ENCODE data around the gene ZDHHC14.

Gene ZDHHC14

DNA sequence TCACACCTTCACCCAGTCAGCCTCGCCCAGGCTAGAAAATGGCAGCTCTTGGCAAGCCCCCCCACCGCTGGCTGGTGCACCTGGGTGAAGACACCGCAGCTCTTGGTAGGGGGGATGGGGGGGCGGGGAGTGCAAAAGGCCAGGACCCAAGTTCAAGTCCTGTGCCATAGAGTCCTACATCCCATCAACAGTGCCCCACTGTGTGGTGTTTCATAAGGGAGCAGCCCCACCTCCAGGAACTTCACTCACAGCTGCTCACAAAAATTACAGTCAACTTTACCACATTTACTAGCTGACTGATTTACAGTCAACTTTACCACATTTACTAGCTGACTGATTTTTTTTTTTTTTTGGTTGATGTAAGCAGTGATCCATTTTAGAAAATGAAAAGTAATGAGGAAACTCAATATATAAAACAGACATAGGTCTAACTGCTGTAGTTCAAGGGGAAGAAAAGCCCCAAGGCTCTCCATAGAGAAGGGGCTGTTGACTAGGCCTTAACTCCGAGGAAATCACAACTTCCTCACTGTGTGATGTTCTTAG, 233.1 kb downstream of the ZDHHC14 start:
- DNase-seq (ENCODE audit: low spot score) (peak; percentile 15), FAIRE-seq (no peak)

DNA sequence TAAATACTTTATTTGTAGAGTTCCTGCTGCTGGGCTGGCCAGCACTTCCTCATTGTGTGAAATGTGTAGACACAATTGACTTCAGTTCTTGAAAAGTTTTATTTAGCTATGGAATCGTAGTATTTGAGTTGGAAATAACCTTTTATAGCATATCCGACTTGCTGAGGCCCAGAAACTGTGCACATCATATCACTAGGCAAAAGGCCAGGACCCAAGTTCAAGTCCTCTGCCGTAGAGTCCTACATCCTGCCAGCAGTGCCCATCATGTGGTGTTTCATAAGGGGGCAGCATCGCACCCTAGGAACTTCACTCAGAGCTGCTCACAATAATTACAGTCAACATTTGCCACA, 234.4 kb downstream of the ZDHHC14 start:
- FAIRE-seq (no peak), DNase-seq (ENCODE audit: low spot score) (no peak)

DNA sequence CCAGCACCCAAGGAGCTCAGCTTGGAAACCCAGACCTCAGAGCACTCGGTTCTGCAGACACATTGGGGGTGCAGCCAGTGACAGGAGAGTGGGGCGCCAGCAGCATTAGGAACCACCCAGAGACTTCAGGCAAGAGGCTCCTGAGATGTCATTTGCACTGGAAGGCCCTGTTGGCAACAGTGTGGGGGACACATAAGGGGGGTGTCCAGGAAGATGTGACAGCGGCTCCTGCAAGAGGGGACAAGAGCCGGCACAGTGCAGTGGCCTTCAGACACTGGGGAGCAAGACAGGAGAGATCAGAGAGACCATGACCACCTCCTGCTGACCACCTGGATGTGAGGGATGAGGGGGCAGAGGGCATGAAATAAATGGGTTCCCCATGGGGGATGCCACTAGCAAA, 235.0 kb downstream of the ZDHHC14 start:
- no peak for FAIRE-seq
- no peak for DNase-seq (ENCODE audit: low spot score)

DNA sequence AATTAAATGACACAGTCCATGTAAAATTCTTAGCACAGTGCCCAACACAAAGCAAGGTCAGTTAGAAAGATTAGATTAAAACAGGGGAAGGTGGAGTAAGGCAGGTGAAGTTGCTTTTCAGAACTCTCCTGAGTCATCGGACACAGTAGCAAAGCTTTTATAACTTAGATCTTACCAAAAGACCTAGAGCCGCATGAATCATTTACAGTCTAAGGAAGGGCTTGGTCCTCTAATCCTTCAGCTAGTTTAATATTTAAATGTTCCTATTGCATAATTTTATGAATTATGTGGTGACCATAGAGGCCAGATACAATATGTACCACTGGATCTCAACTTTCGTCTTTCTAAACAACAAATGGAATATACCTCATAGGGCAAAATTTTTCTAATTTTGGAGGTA, 240.0 kb downstream of the ZDHHC14 start:
- DNase-seq (ENCODE audit: low spot score) (no peak), FAIRE-seq (no peak)

DNA sequence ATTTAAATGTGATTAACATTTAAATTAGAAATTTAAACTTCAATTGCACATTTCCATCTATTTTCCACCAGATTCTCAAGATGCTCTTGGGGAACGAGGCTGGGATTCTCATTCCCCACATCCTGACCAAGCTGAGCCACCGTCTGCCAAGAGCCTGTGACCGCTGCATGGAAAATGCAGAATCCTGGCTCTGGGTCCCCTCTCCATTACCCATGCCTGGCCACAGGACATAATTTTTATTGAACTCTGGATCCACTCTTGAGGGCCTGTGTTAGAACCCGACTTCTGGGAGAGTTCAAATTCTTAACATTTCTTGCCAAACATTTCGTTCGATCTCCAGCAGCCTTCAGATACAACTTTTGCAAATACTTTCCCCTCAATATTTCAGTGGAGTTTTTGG, 240.4 kb downstream of the ZDHHC14 start:
- FAIRE-seq (no peak), DNase-seq (ENCODE audit: low spot score) (no peak)

DNA sequence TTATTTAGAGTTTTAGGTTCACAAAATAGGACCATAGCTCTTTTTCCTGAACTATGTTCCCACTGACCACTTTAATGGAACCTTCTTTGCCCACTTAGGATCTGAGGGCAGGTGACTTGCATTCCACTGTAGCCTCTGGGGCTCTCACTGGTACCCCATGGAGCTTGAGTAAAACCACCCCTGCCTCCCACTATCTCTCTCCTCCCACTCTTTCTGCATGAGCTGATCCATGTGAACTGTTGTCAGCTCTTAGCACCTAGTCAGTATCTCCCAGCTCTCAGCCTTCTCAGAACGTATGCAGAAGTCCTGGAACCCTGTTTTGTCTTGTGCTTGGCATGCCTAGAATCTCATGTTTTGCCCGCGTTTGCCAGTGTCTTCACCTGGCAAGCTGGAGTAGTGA, 241.4 kb downstream of the ZDHHC14 start:
- no peak for FAIRE-seq

DNA sequence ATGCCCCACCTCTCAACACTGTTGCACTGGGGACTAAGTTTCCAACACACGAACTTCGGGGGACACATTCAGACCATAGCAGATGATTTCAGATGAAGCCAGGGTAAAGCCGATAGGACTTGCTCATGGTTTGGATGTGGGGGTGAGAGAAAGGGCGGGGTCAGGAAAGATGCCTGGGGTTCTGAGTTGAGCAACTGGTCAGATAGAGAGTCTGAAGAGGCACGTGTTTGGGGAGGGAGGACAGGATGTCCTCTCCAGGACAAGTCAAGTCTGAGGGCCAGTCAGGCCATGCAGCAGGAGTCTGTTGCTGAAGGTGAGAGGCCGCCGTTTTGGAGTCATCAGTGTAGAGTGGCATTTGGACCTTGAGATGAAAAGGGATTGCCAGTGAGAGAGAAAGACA, 244.1 kb downstream of the ZDHHC14 start:
- FAIRE-seq: no peak

More for the DNA sequence above, 241.4 kb downstream of the ZDHHC14 start:
- no peak for DNase-seq (ENCODE audit: low spot score)

DNA sequence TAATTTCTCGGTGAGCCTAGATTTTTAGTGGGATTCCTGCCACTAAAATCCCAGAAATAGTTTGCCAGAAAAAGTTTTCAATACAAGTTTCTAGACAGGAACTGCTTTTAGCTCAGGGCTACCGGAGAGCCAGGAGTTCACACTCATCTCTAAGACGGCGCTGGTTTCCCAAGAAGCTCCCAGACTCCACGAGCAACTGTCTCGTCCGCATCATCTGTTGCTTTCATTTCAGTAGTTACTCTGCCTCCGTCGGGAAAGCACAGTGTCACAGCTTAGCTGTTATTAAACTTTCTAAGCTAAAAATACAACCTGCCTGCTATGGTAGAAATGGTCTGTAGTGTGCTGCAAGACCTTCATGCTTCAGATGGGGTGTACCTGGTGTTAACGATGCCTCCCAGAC, 244.8 kb downstream of the ZDHHC14 start:
- no peak for FAIRE-seq
- DNase-seq (ENCODE audit: low spot score): no peak

More for the DNA sequence above, 244.1 kb downstream of the ZDHHC14 start:
- no peak for DNase-seq (ENCODE audit: low spot score)

DNA sequence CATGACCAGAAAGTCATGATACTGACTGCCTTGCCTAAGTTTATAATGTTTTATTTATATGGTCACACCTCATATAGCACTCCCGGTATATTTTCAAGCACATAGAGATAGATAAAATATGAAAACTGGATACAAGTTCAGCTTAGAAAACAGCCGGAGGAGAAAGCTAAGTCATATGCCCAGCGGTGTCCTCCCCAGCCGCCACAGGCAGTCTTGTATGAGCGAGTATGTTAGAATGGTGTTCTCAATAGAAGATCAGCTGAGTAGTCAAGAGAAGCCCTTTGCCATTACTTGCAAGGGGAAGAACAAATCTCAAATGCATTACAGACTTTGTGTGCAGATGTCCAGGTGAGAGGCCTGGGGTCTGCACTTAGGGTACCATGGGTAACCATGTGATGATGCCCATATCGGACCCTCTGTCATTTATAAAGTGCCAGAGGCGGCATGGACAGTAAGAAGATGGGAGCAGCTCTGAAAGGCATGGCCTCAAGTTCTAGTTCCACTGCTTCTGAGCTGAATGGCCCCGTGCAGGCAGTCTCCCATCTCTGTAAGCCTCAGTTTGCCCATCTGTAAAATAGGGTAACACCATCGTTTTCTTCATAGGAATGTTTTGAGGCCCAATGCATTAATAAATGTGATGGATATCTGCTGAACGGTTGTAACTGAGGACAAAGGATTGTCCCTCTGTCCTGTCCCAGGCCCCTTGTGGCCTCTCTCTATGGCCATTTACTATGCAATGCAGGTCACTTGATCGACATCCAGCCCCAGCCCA, 246.4 kb downstream of the ZDHHC14 start:
- DNase-seq (ENCODE audit: low spot score) (no peak), FAIRE-seq (no peak)

DNA sequence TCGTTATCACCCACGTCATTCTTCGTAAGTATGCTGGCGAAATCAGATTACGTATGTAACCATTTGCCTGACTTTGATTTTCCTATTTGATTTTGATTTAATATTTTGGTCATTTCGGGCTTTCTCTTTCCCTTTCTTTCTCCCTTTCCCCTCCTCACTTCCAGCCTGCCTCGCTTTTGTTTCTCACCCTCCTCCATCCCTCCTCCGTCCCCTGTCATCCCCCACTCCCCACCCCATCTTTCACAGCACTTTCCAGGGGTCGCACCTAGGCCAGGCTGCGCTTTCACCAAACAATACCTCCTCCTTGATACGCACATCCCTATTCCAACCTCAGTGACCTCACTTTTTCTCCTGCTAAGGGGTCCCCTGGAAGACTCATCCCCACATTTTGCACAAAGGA, 247.5 kb downstream of the ZDHHC14 start:
- FAIRE-seq (no peak), DNase-seq (ENCODE audit: low spot score) (no peak)

DNA sequence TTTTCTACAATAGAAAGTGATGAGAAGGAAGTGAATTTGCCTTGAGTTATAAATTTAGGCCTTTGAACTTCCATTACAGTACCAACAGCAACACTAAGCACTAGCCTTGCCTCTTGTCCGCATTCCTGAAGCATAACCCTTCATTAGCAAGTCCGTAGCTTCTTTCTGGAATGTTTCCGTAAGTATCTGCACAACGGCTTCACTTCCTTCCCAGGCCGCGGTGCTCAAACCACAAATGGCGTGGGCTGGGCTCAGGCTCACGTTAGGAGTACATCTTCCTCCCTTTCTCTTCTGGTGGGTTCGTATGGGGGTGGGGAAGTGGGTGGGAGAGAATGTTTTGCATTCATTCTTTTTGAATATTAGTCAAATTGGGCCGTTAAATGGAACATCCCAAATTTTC, 248.2 kb downstream of the ZDHHC14 start:
- FAIRE-seq: no peak
- no peak for DNase-seq (ENCODE audit: low spot score)

DNA sequence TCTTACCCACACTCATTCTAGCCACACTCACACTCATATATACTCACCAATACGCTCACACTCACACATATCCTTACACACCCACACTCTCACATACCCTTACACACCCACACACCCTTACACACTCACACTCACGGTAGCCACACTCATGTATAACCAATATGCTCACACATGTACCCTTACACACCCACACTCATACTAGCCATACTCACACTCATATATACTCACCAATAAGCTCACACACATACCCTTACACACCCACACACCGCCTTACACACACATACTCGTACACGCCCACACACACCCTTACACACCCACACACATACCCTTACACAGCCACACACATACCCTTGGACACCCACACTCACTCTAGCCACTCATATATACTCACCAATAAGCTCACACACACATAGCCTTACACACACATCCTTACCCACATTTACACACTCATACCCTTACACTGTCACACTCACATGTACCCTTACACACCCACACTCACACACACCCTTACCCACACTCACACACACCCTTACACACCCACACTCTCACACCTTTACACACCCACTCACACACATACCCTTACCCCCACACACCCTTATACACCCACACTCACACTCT, 249.6 kb downstream of the ZDHHC14 start:
- no peak for FAIRE-seq
- no peak for DNase-seq (ENCODE audit: low spot score)

DNA sequence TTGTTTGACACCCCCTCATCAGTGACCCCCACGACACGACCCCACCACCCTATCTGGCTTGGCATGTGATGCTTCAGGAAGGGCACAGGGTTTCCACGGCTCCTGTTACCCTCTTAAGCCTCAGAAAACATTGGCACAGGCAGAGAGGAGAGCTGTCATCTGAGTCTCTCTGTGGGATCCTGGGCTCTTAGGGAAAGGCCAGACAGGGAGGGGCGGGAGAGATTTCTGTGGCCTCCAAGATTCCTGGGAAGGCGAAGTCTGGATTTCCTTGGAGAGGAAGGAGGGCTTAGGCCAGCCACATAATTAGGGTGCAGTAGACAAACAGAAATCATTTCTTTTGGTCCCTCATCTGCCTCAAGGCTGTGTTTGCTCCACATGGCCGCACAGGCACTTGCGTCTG, 250.4 kb downstream of the ZDHHC14 start:
- no peak for DNase-seq (ENCODE audit: low spot score)
- FAIRE-seq: no peak

DNA sequence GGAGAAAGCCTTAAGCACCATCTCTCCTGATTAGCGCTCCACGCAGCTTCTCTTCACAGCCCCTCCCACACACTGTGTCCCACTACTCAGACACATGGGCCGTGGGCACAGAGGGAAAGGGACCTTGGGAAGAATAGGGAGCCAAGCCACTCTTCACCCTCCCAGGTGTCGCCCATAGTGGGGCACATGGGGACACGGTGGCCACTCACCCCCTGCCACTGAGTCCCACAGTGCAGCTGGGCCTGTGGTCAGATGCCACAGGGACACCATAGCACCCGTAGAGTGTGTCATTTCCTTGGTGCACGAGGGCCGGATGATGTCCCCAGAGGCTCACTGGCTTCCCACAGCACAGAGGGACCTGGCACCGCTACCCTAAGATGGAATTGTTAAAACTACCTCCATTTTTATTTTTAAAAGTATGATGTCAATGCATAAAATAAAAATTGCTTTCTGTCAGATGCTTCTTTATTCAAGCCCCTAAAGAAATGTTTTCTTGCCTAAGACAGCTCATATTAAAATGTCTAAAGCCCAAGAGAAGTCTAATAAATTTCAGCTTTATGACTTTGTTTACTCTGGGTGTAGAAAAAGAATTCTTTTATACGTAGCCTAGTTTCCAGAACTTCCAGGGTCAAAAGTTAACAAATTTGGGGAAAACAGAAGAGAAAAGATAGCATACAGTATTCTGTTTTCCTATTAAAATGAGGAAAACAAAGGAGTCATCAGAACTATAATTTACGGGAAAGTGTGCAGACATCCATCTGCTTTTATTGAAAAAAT, 251.0 kb downstream of the ZDHHC14 start:
- FAIRE-seq: no peak

DNA sequence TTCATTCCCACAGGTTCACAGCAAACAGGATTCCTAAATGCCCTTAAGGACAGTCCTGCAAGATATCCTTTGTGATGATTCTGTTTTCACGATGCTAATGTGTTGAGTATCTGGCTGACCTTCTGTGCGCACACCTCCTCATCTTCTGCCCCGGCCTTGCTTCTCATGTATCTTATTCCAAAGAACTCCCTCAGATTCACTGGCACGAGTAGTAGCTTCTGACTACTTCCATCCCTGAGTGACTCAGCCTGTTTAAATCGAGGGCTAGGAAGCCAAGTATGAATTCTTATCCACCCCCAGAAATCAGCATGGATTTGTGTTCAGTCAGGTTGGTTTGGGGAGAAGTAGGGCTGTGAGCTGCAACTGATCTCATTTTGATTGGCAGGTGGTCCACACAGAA, 251.8 kb downstream of the ZDHHC14 start:
- DNase-seq (ENCODE audit: low spot score) (no peak), FAIRE-seq (no peak)

More for the DNA sequence above, 251.0 kb downstream of the ZDHHC14 start:
- no peak for DNase-seq (ENCODE audit: low spot score)

DNA sequence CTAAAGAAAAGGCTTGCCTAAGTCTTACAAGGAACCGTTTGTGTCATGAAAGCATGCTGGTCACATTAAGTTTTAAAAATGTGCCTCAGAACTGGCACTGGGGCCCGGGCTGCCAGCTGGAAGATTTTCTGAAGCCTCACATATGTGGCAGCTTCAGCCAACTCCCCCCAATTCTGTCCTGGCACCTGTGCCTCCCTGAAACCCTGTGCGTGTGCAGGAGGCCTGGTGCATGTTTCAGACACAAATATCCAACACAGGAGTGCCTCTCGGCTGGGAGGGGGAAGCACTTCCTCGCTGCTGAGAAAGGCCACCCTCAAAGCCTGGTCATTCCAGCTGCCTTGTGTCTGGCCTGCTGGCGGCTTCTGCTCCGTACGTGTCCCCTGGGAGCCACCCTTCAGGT, 253.6 kb downstream of the ZDHHC14 start:
- no peak for DNase-seq (ENCODE audit: low spot score)
- FAIRE-seq: no peak

DNA sequence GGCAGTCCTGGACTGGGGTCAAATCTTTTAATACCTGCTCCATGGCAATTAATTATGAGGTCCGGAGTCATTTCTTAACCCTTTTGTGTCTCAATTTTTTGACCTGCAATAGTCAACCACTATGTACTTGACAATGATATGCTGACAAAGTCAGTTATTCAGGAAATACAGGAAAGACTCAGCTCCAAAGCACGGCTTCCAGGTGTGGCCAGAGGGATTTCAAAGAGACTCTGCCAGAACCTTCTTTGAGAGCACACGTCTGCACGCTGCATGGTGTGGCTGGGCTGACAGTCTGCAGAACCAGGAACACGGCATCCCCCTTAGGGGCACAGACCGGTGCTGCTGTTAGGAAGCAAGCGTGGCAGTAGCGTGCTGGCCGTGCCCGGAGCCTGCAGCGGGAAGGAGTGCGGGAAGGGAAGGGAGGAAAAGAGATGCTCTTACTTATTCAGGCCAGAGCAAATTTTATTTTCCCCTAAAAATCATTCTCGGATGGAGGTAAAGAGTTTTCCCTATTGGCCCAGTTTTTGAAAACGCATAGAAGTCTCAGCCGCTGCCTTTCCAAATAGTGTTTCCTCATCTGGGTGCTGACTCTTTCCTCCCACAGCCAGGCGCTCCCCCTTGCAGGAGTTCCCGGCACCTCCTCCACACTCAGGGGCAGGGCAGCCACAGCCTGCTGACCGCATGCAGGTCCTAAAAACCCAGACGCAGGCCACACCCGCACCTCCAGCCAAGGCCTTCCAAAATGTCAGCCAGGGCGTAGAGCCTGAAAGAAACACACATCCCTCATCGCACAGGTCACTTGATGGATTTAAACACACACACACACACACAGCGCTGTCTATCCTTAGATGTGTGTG, 254.6 kb downstream of the ZDHHC14 start:
- DNase-seq (ENCODE audit: low spot score) (no peak), FAIRE-seq (no peak)

DNA sequence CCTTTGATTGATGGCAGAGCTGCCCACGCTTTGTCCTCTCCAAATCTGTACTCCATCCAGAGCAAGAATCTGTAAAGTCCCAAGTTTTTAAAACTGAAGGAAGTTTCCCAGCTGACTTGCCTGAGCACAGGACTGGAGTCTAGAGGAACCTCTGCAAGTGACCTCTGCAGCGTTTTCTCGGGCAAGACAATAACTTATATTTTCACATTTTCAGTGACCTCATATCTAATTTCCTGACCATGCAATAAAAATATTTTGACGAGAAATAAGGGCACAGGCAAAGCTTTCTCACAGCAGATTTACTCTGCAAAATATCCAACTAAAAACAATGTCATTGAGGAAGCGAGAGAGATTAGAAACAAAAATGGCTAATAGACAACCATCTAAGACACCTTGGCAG, 256.5 kb downstream of the ZDHHC14 start:
- DNase-seq (ENCODE audit: low spot score) (no peak), FAIRE-seq (no peak)

DNA sequence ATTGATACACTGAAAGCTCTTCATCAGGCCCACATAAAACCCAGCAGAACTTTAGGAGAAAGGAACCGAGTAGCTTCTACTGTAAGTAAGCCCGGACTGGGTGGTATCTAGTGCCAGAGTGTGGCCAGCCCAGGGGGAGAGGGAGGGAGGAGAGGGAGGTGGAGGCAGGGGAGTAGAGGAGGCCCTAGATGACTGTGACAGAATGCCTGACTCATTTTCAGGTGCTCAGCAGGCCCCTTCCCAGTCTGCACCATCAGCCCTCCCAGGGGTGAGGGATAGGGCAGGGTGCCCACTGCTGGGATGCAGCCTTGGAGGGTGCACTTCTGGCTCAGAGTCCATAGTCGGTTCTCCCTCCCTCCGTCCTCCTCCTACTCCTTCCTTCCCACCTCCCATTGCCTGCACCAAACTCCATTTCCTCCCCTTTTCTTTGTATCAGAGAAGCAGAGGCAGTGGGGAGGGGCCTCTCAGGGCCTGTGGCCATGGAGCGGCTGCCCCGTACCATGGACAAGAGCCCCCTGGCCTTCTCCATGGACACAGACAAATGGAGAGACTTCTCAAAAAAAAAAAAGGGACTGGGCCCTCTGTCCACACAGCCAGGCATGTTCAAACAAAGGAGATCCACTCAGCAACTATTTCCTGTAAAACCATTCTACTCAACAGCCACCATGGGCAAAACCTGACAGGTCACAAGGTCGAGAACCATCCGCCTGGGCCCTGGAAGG, 257.1 kb downstream of the ZDHHC14 start:
- no peak for FAIRE-seq

DNA sequence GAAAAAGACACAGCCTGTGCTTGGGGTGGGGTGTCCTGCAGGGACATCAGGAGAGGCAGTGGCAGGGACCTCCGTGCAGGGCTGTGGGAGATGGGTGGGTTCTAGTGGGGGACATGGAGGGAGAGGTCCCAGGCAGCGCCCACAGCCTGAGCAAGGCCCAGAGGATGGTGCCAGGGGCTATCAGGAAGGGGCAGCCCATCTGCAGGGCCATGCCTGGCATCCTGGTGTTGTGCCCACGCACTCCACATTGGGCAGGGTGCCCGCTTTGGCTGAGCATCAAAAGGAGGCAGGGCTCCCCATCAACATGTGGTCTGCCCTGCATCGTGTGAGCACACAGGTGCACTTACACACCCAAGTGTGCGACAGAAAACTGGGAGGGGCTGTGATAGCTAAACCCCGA, 257.8 kb downstream of the ZDHHC14 start:
- DNase-seq (ENCODE audit: low spot score): no peak
- FAIRE-seq: no peak

More for the DNA sequence above, 257.1 kb downstream of the ZDHHC14 start:
- DNase-seq (ENCODE audit: low spot score): no peak

All from RCC 7860 (cell line).